Measurements from ENCODE around the gene MACC1. TPM values are rescaled to one million over a fixed set of nuclear protein-coding genes. Genes with fewer than 3 reads are reported as not detected.

Gene MACC1
- total RNA-seq, 2 experiments from 2014 or later: 0.05 to 0.09 TPM

DNA sequence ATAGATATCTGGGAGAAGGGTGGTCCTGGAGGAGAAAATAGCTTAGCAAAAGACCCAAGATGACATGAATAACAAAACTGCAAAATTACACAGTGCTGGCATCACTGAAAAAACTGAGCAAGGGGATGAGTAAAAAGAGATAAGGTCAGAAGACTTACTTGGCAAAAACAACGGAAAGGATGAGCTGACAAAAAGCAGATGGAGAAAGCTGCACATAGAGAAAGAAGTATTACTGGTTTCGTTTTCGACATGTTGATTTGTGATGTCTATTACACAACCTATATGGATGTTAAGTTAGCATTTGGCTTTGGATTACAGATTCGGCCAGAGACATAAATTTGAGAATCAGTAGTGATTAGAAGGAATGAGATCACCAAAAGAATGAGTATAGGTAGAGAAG lies 132.1 kb downstream of the MACC1 start:
- no peak overlapping the region for H3K4me3 Mint-ChIP-seq
- CTCF ChIA-PET: no interaction called here
- H3K27me3 Mint-ChIP-seq: no peaks in the 10 kb centered on the region
- POLR2A ChIA-PET: no interaction called here
- intact Hi-C loops (cut with DNase I, micrococcal nuclease): no loop called here
- no peak overlapping the region for H3K27ac Mint-ChIP-seq
- no peaks in the 10 kb centered on the region for H3K36me3 Mint-ChIP-seq (ENCODE audit: low read depth)
- peaks cover 4% of the 10 kb centered on the region for H3K4me1 Mint-ChIP-seq
- no peak for ATAC-seq
- no peak for DNase-seq
- H3K9me3 Mint-ChIP-seq (ENCODE audit: low read depth): peaks cover 4% of the 10 kb centered on the region

Other genes with a start within 250 kb of the MACC1 start
- under 1 TPM in 1 of 2 experiments, not detected in 1; 0.07 TPM for gene ITGB8, start 113.5 kb upstream of the MACC1 start, total RNA-seq